CD4-positive, alpha-beta T cell (primary cell): Measurements from ENCODE around the gene DOCK2. TPM values are rescaled to one million over a fixed set of nuclear protein-coding genes. Genes with fewer than 3 reads are reported as not detected.

ENCODE experiments used
- ATAC-seq: fragments of 200-7000 bp; cut with Tn5 transposase; one replicate; pipeline ENCODE4 v1.10.0; 2022; ENCODE audit warnings: mild to moderate bottlenecking; ENCODE audit not compliant: poor library complexity
- CTCF ChIA-PET: fragments of 350-600 bp; sonication (Branson Sonifier 250); formaldehyde crosslinking; loops from one replicate; lab custom pipeline; 2021; ENCODE audit warnings: antibody characterized with exemption, inconsistent platforms; lab: Charles Lee
- POLR2A ChIA-PET: fragments of 350-600 bp; sonication (Branson Sonifier 250); formaldehyde crosslinking; loops from one replicate; lab custom pipeline; 2021; ENCODE audit warnings: antibody characterized with exemption, inconsistent platforms; lab: Charles Lee
- DNase-seq, 14 experiments: peaks; one replicate each; pipeline ENCODE4 v3.0.0-alpha.2; 2013 to 2020; ENCODE audit warnings: mixed read lengths in 2 of 14
- H3K27ac ChIP-seq, 2 donors: one replicate each; pipeline versions ENCODE4 v1.5.1 to v1.7.0; 2013; ENCODE audit warnings: low read length in 2 of 2, low read depth in 1 of 2, mild to moderate bottlenecking in 1 of 2
- H3K27me3 ChIP-seq, 2 experiments: 1 replicate in 1 of 2; 2 replicates in 1 of 2; pipeline versions ENCODE4 v1.6.1 to v1.7.0; 2013; ENCODE audit warnings: low read length in 2 of 2, control low read depth in 1 of 2, mild to moderate bottlenecking in 1 of 2, moderate library complexity in 1 of 2; ENCODE audit not compliant: insufficient read depth in 2 of 2, control insufficient read depth in 1 of 2
- H3K36me3 ChIP-seq: one replicate; pipeline ENCODE4 v1.6.1; 2013; ENCODE audit warnings: low read length, control low read depth; ENCODE audit not compliant: insufficient read depth
- H3K4me1 ChIP-seq: one replicate; pipeline ENCODE4 v1.6.1; 2013; ENCODE audit warnings: low read length, control low read depth; ENCODE audit not compliant: insufficient read depth
- H3K4me3 ChIP-seq: one replicate; pipeline ENCODE4 v1.5.1; 2013; ENCODE audit warnings: mild to moderate bottlenecking, low read length, moderate library complexity
- H3K9me3 ChIP-seq, 2 experiments: 1 replicate in 1 of 2; 2 replicates in 1 of 2; pipeline versions ENCODE4 v1.6.1 to v1.7.0; 2013; ENCODE audit warnings: low read length in 2 of 2, mild to moderate bottlenecking in 2 of 2, control low read depth in 1 of 2, moderate library complexity in 1 of 2; ENCODE audit not compliant: control insufficient read depth in 1 of 2, insufficient read depth in 1 of 2
- H3K27ac Mint-ChIP-seq: one replicate; pipeline ENCODE4 v1.8.0; 2020; ENCODE audit warnings: mixed read lengths
- H3K27me3 Mint-ChIP-seq: one replicate; pipeline ENCODE4 v1.8.0; 2021; ENCODE audit warnings: mixed read lengths
- H3K36me3 Mint-ChIP-seq: one replicate; pipeline ENCODE4 v1.8.0; 2021; ENCODE audit warnings: low read depth, mixed read lengths
- H3K4me1 Mint-ChIP-seq: one replicate; pipeline ENCODE4 v1.8.0; 2021; ENCODE audit warnings: low read depth, mixed read lengths
- H3K4me3 Mint-ChIP-seq: one replicate; pipeline ENCODE4 v1.8.0; 2020; ENCODE audit warnings: mild to moderate bottlenecking, mixed read lengths
- H3K9me3 Mint-ChIP-seq: one replicate; pipeline ENCODE4 v1.8.0; 2020; ENCODE audit warnings: mixed read lengths
- intact Hi-C, 2 experiments: fragments of 100-400 bp; cut with DNase I in 1 of 2; cut with micrococcal nuclease in 1 of 2; formaldehyde crosslinking; loops; one replicate each; pipeline versions ENCODE4 v1.15.1 to v1.9.0; 2023 to 2025; cut with DNase I, micrococcal nuclease
- total RNA-seq, 174 experiments: library from RNA in 2 of 174; stranded (reverse) in 2 of 174; gene quantifications; one replicate each; pipeline ENCODE4 v1.2.3 and lab custom pipeline; 2021 to 2026
- TF ChIP-seq, protein P1 (sequence below): fragments of 200-600 bp; IDR thresholded peaks from one replicate; pipeline ENCODE4 v1.8.0; 2022; ENCODE audit warnings: antibody characterized with exemption, mild to moderate bottlenecking

The DOCK2 gene
- total RNA-seq, 2 experiments from 2014 or later: 220 to 229 TPM

DNA sequence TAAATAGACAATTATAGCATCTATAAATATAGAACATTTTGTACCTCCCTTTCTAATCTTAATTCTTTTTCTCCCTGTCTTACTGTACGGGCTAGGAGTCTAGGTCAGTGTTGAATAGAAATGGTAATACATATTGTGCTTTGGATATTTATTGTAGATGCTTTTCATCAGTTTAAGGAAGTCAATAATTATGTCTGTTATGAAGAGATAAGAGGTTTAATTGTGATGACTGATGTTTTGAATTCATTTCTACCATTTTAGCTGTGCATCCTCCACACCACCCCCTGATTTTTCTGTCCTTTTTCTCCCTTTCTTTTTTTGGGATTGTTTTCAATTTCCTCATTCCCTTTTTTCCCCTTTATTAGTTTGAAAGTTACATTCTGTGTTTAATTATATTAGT is 95.8 kb downstream of the DOCK2 start:
- Mint-ChIP-seq H3K4me3 (no peak overlapping the region), H3K27ac (no peak overlapping the region), H3K4me1 (peaks cover 27% of the 10 kb centered on the region), H3K27me3 (no peaks in the 10 kb centered on the region), H3K36me3 (peaks cover 97% of the 10 kb centered on the region), H3K9me3 (no peaks in the 10 kb centered on the region)
- TF ChIP-seq, protein P1, sequence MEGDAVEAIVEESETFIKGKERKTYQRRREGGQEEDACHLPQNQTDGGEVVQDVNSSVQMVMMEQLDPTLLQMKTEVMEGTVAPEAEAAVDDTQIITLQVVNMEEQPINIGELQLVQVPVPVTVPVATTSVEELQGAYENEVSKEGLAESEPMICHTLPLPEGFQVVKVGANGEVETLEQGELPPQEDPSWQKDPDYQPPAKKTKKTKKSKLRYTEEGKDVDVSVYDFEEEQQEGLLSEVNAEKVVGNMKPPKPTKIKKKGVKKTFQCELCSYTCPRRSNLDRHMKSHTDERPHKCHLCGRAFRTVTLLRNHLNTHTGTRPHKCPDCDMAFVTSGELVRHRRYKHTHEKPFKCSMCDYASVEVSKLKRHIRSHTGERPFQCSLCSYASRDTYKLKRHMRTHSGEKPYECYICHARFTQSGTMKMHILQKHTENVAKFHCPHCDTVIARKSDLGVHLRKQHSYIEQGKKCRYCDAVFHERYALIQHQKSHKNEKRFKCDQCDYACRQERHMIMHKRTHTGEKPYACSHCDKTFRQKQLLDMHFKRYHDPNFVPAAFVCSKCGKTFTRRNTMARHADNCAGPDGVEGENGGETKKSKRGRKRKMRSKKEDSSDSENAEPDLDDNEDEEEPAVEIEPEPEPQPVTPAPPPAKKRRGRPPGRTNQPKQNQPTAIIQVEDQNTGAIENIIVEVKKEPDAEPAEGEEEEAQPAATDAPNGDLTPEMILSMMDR: no peak
- Histone ChIP-seq H3K27me3 (no peaks in the 10 kb centered on the region), H3K27ac (no peak overlapping the region), H3K4me1 (no peaks in the 10 kb centered on the region), H3K4me3 (no peak overlapping the region), H3K36me3 (peaks cover 81% of the 10 kb centered on the region), H3K9me3 (no peaks in the 10 kb centered on the region)
- ChIA-PET CTCF (no interaction called here), POLR2A (no interaction called here)
- ATAC-seq (no peak), DNase-seq (no peak)
- intact Hi-C loops: no loop called here

DNA sequence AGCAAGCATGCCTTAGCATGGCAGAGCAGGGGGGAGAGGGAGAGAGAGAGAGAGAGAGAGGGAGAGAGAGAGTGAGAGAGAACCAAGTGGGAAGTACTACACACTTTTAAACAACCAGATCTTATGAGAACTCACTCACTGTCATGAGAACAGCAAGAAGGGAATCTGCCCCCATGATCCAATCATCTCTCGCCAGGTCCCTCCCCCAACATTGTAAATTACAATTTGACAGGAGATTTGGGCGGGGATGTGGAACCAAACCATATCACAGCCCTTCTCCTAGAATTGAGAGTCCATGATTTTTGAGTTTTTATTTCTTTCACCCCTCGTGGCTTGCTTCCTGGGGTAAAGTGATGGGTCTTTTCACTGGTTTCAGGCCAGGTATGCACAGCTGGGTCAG is 98.8 kb downstream of the DOCK2 start:
- intact Hi-C loops: no loop called here
- no peaks in the 10 kb centered on the region for H3K4me1 ChIP-seq
- H3K9me3 ChIP-seq: no peaks in the 10 kb centered on the region
- no peak overlapping the region for H3K4me3 ChIP-seq
- DNase-seq (no peak), ATAC-seq (no peak)
- H3K27me3 ChIP-seq: no peaks in the 10 kb centered on the region
- Mint-ChIP-seq H3K36me3 (peaks cover 98% of the 10 kb centered on the region), H3K4me1 (peaks cover 33% of the 10 kb centered on the region), H3K9me3 (no peaks in the 10 kb centered on the region), H3K27me3 (no peaks in the 10 kb centered on the region), H3K4me3 (no peak overlapping the region), H3K27ac (no peak overlapping the region)
- no peak overlapping the region for H3K27ac ChIP-seq
- ChIA-PET POLR2A (no interaction called here), CTCF (no interaction called here)
- TF ChIP-seq, protein P1: no peak
- H3K36me3 ChIP-seq: peaks cover 79% of the 10 kb centered on the region

GRCh38 chr5:169736653-169737052 is 99.6 kb downstream of the DOCK2 start:
- peaks cover 27% of the 10 kb centered on the region for H3K4me1 Mint-ChIP-seq
- ChIA-PET CTCF (no interaction called here), POLR2A (interaction anchor here (0.6 kb wide), 1 partner anchor 9 kb away, joined by 3 read pairs; no protein-coding TSS in a partner anchor)
- no peaks in the 10 kb centered on the region for H3K9me3 Mint-ChIP-seq
- Histone ChIP-seq H3K27ac (no peak overlapping the region), H3K9me3 (no peaks in the 10 kb centered on the region), H3K4me3 (no peak overlapping the region), H3K27me3 (no peaks in the 10 kb centered on the region), H3K36me3 (peaks cover 78% of the 10 kb centered on the region), H3K4me1 (no peaks in the 10 kb centered on the region)
- no peaks in the 10 kb centered on the region for H3K27me3 Mint-ChIP-seq
- ATAC-seq (no peak), DNase-seq (no peak)
- intact Hi-C loops: no loop called here
- TF ChIP-seq, protein P1: no peak
- H3K36me3 Mint-ChIP-seq: peaks cover 97% of the 10 kb centered on the region
- no peak overlapping the region for H3K4me3 Mint-ChIP-seq
- no peak overlapping the region for H3K27ac Mint-ChIP-seq
